Measurements from ENCODE around the gene RASSF1. TPM values are rescaled to one million over a fixed set of nuclear protein-coding genes. Genes with fewer than 3 reads are reported as not detected.

RASSF1 gene
- total RNA-seq, 1 experiment from 2014 or later, result 29.6 TPM

DNA sequence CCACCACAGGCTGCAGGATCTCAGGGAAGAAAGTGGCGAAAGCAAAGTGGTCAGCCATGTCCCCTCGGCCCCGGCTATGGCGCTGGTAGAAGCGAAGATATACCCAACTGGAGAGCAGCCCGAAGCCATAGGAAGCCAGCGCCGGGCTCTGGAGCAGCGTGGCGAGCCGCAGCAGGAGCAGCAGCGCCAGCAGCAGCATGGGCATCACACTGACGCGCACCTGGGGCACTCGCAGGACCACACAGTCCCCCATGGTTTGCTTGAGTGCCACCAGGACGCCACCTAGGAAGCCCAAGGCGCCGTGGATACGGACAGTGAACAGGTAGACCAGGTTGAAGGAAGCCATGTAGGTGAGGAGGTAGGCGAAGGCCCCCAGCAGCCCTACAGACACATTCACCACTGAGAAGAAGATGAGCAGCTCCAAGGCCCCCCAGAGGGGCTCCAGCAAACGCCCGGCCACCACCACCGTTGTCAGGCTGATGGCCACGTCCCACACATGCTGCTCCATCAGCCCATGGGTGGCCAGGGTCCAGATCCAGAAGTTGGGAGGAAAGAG, 17.8 kb upstream of the RASSF1 start:
- no peaks in the 10 kb centered on the region for H3K9me2 ChIP-seq (ENCODE audit: insufficient read depth)
- H3K4me2 ChIP-seq (ENCODE audit: low read length), result peak overlapping the region; percentile 89
- H2AFZ ChIP-seq (ENCODE audit: low read depth, low read length, poor library complexity, severe bottlenecking), result no peak overlapping the region
- DNase-seq (ENCODE audit: low read depth, low spot score) (no peak), ATAC-seq (no peak)
- RAD21 ChIA-PET (ENCODE audit: low non-redundant PET in 1 of 2, low total read pairs in 2 of 2, uncharacterized antibody in 2 of 2, unreplicated experiment in 2 of 2), result no interaction called here
- peaks cover 45% of the 10 kb centered on the region for H3K79me2 ChIP-seq (ENCODE audit: insufficient read depth, low read length)
- no TSS peak for BruUV-seq (replicated peaks)
- peaks cover 9 to 36% of the 10 kb centered on the region in 2 experiments; a peak in 3 of 4 replicates for H3K4me1 ChIP-seq (ENCODE audit: control insufficient read depth in 1 of 2, insufficient read depth in 2 of 2, low read length in 2 of 2)
- H3K27me3 ChIP-seq (ENCODE audit: insufficient read depth, low read length), result no peaks in the 10 kb centered on the region
- no peak for TF ChIP-seq YY1 (IDR thresholded peaks at IDR 0.05; ENCODE audit: extremely low read depth, insufficient replicate concordance, low read depth, low read length)
- TF ChIP-seq, protein P1, sequence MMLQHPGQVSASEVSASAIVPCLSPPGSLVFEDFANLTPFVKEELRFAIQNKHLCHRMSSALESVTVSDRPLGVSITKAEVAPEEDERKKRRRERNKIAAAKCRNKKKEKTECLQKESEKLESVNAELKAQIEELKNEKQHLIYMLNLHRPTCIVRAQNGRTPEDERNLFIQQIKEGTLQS (IDR thresholded peaks at IDR 0.05), result no peak
- TF ChIP-seq JUND (IDR thresholded peaks at IDR 0.05), result no peak
- TF ChIP-seq CBX3 (IDR thresholded peaks at IDR 0.05; ENCODE audit: low read depth), result no peak
- TF ChIP-seq, protein P2, sequence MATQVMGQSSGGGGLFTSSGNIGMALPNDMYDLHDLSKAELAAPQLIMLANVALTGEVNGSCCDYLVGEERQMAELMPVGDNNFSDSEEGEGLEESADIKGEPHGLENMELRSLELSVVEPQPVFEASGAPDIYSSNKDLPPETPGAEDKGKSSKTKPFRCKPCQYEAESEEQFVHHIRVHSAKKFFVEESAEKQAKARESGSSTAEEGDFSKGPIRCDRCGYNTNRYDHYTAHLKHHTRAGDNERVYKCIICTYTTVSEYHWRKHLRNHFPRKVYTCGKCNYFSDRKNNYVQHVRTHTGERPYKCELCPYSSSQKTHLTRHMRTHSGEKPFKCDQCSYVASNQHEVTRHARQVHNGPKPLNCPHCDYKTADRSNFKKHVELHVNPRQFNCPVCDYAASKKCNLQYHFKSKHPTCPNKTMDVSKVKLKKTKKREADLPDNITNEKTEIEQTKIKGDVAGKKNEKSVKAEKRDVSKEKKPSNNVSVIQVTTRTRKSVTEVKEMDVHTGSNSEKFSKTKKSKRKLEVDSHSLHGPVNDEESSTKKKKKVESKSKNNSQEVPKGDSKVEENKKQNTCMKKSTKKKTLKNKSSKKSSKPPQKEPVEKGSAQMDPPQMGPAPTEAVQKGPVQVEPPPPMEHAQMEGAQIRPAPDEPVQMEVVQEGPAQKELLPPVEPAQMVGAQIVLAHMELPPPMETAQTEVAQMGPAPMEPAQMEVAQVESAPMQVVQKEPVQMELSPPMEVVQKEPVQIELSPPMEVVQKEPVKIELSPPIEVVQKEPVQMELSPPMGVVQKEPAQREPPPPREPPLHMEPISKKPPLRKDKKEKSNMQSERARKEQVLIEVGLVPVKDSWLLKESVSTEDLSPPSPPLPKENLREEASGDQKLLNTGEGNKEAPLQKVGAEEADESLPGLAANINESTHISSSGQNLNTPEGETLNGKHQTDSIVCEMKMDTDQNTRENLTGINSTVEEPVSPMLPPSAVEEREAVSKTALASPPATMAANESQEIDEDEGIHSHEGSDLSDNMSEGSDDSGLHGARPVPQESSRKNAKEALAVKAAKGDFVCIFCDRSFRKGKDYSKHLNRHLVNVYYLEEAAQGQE (IDR thresholded peaks at IDR 0.05; ENCODE audit: low read depth), result no peak
- no peak for TF ChIP-seq EZH2 (IDR thresholded peaks at IDR 0.05)
- TF ChIP-seq EZH2phosphoT487 (IDR thresholded peaks at IDR 0.05; ENCODE audit: borderline replicate concordance), result no peak
- TF ChIP-seq, protein P3, sequence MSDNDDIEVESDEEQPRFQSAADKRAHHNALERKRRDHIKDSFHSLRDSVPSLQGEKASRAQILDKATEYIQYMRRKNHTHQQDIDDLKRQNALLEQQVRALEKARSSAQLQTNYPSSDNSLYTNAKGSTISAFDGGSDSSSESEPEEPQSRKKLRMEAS (IDR thresholded peaks at IDR 0.05), result no peak
- no peak for TF ChIP-seq POLR2A (IDR thresholded peaks at IDR 0.05; ENCODE audit: borderline replicate concordance, extremely low read depth, insufficient read depth, insufficient read length)
- TF ChIP-seq, protein P4, sequence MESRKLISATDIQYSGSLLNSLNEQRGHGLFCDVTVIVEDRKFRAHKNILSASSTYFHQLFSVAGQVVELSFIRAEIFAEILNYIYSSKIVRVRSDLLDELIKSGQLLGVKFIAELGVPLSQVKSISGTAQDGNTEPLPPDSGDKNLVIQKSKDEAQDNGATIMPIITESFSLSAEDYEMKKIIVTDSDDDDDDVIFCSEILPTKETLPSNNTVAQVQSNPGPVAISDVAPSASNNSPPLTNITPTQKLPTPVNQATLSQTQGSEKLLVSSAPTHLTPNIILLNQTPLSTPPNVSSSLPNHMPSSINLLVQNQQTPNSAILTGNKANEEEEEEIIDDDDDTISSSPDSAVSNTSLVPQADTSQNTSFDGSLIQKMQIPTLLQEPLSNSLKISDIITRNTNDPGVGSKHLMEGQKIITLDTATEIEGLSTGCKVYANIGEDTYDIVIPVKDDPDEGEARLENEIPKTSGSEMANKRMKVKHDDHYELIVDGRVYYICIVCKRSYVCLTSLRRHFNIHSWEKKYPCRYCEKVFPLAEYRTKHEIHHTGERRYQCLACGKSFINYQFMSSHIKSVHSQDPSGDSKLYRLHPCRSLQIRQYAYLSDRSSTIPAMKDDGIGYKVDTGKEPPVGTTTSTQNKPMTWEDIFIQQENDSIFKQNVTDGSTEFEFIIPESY (IDR thresholded peaks at IDR 0.05; ENCODE audit: extremely low read depth, insufficient replicate concordance, low read length), result no peak
- no peak for TF ChIP-seq TCF7L2 (IDR thresholded peaks at IDR 0.05; ENCODE audit: borderline replicate concordance, extremely low read depth, insufficient read depth, insufficient read length)
- no peak for TF ChIP-seq RAD21 (IDR thresholded peaks at IDR 0.05; ENCODE audit: low read depth)
- TF ChIP-seq ELF1 (IDR thresholded peaks at IDR 0.05; ENCODE audit: borderline replicate concordance, low read depth), result no peak
- TF ChIP-seq EGR1 (IDR thresholded peaks at IDR 0.05; ENCODE audit: low read depth), result no peak
- TF ChIP-seq CEBPB (IDR thresholded peaks at IDR 0.05; ENCODE audit: low read depth), result no peak
- TF ChIP-seq ZFX (IDR thresholded peaks at IDR 0.05), result no peak
- intact Hi-C loops (cut with micrococcal nuclease), result loop anchor here (10.0 kb wide), 1 partner anchor 1026 kb away; the partner anchor contains the start of gene MANF
- peak overlapping the region; percentile 83 to 87 for H3K4me3 ChIP-seq (replicated peaks in 1 of 2; ENCODE audit: low read depth in 1 of 2, low read length in 2 of 2)
- peak overlapping the region; percentile 91 for H3K9ac ChIP-seq (ENCODE audit: low read length)
- no peaks in the 10 kb centered on the region for H3K9me3 ChIP-seq (ENCODE audit: control insufficient read depth in 1 of 2, insufficient read depth in 1 of 2, low read depth in 1 of 2, low read length in 2 of 2)
- H3K36me3 ChIP-seq (ENCODE audit: control insufficient read depth in 1 of 2, insufficient read depth in 2 of 2, low read length in 2 of 2), result peaks cover 14 to 23% of the 10 kb centered on the region in 2 experiments; a peak in 3 of 4 replicates
- CTCF ChIA-PET, result no interaction called here
- no peaks in the 10 kb centered on the region for H4K20me1 ChIP-seq (ENCODE audit: insufficient read depth)
- POLR2A ChIA-PET, result no interaction called here
- peak overlapping the region; percentile 82 for H3K27ac ChIP-seq (ENCODE audit: low read depth, low read length)
